Measurements from ENCODE around the gene WNK4.

The WNK4 gene

DNA sequence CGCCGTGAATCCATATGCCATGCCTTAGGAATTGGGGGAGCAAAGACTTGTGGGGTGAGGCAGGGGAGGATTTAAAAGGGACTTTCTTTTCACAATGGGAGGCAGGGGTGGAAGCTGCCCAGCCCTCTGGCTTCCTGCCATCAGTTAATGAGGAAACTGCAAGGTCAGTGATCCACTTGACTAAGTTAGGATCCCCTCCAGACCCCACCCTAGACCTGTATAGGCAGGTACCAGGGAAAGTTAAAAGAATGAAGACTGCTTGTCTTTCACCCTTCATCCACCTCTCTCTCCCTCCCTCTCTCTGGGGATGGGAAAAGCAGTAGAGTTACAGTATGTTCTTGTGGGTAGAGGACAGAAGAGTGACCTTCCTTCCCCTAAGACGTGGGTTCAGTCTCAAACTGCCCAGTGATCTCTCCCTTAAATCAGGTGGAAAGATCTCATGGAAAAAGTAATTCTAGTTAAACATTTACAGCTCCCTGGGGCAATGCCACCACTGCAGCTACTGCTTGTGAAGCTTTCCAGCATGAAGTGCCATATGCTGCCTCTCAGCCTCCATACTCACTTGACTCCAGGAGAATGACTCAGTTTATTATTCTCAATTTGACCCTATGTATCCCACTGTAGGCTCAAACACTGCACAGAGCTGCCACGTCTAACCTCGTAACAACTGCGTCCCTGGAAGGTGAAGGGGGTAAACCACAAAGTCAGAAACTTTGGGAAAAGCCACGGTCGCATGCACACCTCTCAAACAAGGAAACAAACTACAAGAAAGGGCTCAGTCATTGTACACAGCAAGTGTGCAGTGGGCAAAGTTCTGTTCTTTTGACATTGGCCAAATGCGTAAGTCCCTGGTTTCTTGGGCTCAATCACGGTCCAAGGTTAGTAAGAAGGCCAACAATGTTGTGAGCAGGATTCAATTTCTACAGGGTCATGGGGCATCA, 16.9 kb downstream of the WNK4 start:
- H3K9me3 ChIP-seq (ENCODE audit: severe bottlenecking), result no peaks in the 10 kb centered on the region

DNA sequence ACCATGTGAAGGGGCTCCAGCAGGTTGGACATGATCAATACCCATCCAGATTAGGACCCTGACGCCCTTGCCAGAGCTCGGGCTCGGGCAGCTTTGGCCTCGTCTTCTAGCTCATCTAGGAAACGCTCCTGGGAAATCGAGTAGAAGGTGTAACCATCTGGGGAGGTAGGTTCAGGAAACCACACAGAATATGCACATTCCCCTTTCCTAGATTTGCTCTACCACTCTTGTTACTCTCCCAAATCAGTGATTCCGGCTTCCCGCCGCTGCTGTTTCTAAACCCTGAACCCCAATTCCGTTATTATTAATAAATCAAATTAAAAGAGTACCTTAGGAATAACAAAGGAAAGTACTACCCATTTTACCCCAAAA, 17.6 kb downstream of the WNK4 start:
- Histone ChIP-seq H3K27me3 (ENCODE audit: insufficient read depth, poor library complexity, severe bottlenecking) (no peaks in the 10 kb centered on the region), H3K9me3 (ENCODE audit: severe bottlenecking) (no peaks in the 10 kb centered on the region), H3K4me3 (ENCODE audit: severe bottlenecking) (peak overlapping the region; percentile 60), H3K36me3 (ENCODE audit: low read depth) (peaks cover 8% of the 10 kb centered on the region; the same call in 1 of the 2 replicates), H3K27ac (ENCODE audit: poor library complexity, severe bottlenecking) (peak overlapping the region; percentile 24), H3K4me1 (ENCODE audit: insufficient read depth, poor library complexity, severe bottlenecking) (peaks cover 9% of the 10 kb centered on the region)
- ATAC-seq (ENCODE audit: low read depth) (no peak), DNase-seq (ENCODE audit: low spot score) (no peak)
- TF ChIP-seq, protein P1, sequence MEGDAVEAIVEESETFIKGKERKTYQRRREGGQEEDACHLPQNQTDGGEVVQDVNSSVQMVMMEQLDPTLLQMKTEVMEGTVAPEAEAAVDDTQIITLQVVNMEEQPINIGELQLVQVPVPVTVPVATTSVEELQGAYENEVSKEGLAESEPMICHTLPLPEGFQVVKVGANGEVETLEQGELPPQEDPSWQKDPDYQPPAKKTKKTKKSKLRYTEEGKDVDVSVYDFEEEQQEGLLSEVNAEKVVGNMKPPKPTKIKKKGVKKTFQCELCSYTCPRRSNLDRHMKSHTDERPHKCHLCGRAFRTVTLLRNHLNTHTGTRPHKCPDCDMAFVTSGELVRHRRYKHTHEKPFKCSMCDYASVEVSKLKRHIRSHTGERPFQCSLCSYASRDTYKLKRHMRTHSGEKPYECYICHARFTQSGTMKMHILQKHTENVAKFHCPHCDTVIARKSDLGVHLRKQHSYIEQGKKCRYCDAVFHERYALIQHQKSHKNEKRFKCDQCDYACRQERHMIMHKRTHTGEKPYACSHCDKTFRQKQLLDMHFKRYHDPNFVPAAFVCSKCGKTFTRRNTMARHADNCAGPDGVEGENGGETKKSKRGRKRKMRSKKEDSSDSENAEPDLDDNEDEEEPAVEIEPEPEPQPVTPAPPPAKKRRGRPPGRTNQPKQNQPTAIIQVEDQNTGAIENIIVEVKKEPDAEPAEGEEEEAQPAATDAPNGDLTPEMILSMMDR (IDR thresholded peaks at IDR 0.05; ENCODE audit: poor library complexity, severe bottlenecking), result no peak

More for the DNA sequence above, 16.9 kb downstream of the WNK4 start:
- Histone ChIP-seq H3K4me3 (ENCODE audit: severe bottlenecking) (peak overlapping the region; percentile 60), H3K27me3 (ENCODE audit: insufficient read depth, poor library complexity, severe bottlenecking) (no peaks in the 10 kb centered on the region), H3K36me3 (ENCODE audit: low read depth) (peaks cover 8% of the 10 kb centered on the region; the same call in 1 of the 2 replicates), H3K27ac (ENCODE audit: poor library complexity, severe bottlenecking) (peak overlapping the region; percentile 24), H3K4me1 (ENCODE audit: insufficient read depth, poor library complexity, severe bottlenecking) (peaks cover 9% of the 10 kb centered on the region)
- ATAC-seq (ENCODE audit: low read depth) (no peak), DNase-seq (ENCODE audit: low spot score) (no peak)
- TF ChIP-seq, protein P1 (IDR thresholded peaks at IDR 0.05; ENCODE audit: poor library complexity, severe bottlenecking), result no peak

DNA sequence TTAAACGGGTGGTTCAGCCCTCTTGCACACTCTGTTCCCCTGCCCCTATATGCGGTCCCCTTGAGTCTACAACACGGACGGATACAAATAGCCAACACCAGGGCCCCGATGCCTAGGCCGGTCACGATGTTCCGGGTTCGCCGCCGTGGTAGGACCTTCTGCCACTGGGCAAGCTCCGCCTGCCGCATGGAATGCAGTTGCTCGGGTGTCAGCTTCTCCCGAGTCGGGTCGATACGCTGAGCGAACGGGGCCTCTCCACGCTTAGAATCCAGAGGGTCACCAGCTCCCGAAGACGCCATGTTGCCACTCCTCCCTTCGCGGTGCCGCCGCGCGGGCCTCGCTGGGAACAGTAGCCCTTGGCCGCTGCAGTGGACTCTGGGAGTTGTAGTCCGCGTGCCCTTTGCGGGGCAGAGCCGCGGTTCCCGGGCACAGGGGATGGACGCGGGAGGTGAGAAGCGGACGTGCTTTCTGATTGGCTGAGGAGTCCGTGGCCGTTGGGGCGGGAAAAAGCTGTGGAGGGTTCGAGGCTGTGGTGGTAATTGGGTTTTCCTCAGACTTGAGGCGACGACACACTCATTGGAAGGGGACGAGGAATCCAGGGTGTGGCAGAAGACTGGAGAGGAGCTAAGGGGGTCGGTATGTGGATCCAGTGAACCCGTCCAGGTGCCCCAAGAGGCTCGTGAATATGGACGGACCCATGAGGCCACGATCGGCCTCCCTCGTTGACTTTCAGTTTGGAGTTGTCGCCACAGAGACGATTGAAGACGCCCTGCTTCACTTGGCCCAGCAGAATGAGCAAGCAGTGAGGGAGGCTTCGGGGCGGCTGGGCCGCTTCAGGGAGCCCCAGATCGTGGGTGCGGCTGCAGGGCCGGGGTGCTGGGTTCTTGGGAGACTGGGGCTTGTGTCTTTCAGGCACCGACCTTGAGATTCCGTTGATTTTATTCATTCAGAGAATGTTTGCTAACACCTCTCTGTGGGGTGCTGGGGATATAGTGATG, 18.3 kb downstream of the WNK4 start, which contains the start of the genes CNTD1 and COA3:
CNTD1 (plus strand) TSS at position 479 of the 998 bp plus-strand sequence; CDS start at position 686, 207 bp downstream.
COA3 (minus strand) TSS at position 322 of the 998 bp plus-strand sequence; CDS start at position 299, 23 bp downstream.
- peak; percentile 98 for ATAC-seq (ENCODE audit: low read depth)
- H3K27ac ChIP-seq (ENCODE audit: poor library complexity, severe bottlenecking), result peak within 1 kb of the TSS; percentile 24
- peaks cover 9% of the 10 kb centered on the region for H3K4me1 ChIP-seq (ENCODE audit: insufficient read depth, poor library complexity, severe bottlenecking)
- peak; percentile 87 for DNase-seq (ENCODE audit: low spot score)
- H3K4me3 ChIP-seq (ENCODE audit: severe bottlenecking), result peak within 1 kb of the TSS; percentile 60
- peaks cover 8% of the 10 kb centered on the region; the same call in 1 of the 2 replicates for H3K36me3 ChIP-seq (ENCODE audit: low read depth)
- no peaks in the 10 kb centered on the region for H3K9me3 ChIP-seq (ENCODE audit: severe bottlenecking)
- TF ChIP-seq, protein P1 (IDR thresholded peaks at IDR 0.05; ENCODE audit: poor library complexity, severe bottlenecking), result no peak
- no peaks in the 10 kb centered on the region for H3K27me3 ChIP-seq (ENCODE audit: insufficient read depth, poor library complexity, severe bottlenecking)

DNA sequence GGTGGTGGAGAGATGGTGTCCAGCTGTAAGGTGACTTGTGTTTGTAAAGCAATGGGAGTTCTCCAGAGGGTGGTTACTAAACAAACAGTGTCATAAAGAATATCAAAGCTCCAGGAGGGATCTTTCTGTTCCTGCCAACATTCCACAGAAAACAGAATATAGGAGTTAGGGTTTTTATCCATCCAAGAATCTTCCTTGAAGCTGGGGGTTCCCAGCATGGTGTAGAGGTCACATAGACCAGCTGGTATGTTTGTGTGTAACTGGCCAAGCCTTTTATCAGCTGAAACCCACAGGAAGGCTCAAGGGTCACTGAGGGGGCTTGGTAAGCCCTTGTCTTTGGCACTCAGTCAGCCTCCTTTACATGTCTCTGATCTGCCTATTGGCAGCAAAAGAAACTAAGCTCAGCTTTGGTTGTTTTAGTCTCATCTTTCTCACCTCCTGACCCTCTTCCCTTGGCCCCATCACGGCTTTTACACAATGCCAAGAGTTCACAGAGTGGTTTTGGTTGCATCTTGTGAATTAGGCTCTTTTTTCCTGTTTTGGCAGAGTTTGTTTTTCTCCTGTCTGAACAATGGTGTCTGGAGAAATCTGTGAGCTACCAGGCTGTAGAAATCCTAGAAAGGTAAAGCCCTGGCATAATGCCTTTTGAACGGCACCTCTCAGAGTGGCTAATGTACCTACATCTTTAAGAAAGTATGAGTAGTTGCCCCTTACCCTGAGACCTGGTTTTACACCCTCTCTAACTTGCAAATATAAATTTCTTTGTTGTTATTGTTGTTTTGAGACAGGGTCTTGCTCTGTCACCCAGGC, 22.9 kb downstream of the WNK4 start:
- no peak for DNase-seq (ENCODE audit: low spot score)

More for the DNA sequence above, 22.9 kb downstream of the WNK4 start:
- TF ChIP-seq, protein P1 (IDR thresholded peaks at IDR 0.05; ENCODE audit: poor library complexity, severe bottlenecking), result no peak
- no peak for ATAC-seq (ENCODE audit: low read depth)
- no peaks in the 10 kb centered on the region for H3K36me3 ChIP-seq (ENCODE audit: low read depth)
- no peak overlapping the region for H3K4me3 ChIP-seq (ENCODE audit: severe bottlenecking)
- no peak overlapping the region for H3K27ac ChIP-seq (ENCODE audit: poor library complexity, severe bottlenecking)
- no peaks in the 10 kb centered on the region for H3K9me3 ChIP-seq (ENCODE audit: severe bottlenecking)
- H3K27me3 ChIP-seq (ENCODE audit: insufficient read depth, poor library complexity, severe bottlenecking), result no peaks in the 10 kb centered on the region
- H3K4me1 ChIP-seq (ENCODE audit: insufficient read depth, poor library complexity, severe bottlenecking), result no peaks in the 10 kb centered on the region

All from RWPE2 (cell line).